Skeletal muscle tissue (tissue), 4 donors: ENCODE results near the gene INPP5D. TPM values are rescaled to one million over a fixed set of nuclear protein-coding genes. Genes with fewer than 3 reads are reported as not detected.

Experiments used
- H3K27ac ChIP-seq: one replicate; pipeline ENCODE4 v1.7.0; 2013; ENCODE audit warnings: mild to moderate bottlenecking, low read depth, low read length, inconsistent platforms
- H3K27me3 ChIP-seq, 3 donors: one replicate each; pipeline ENCODE4 v1.7.0; 2013; ENCODE audit warnings: low read length in 3 of 3; ENCODE audit not compliant: control insufficient read depth in 3 of 3, insufficient read depth in 3 of 3
- H3K36me3 ChIP-seq, 3 donors: one replicate each; pipeline ENCODE4 v1.7.0; 2013; ENCODE audit warnings: low read length in 3 of 3; ENCODE audit not compliant: control insufficient read depth in 3 of 3, insufficient read depth in 3 of 3
- H3K4me1 ChIP-seq, 3 donors: one replicate each; pipeline ENCODE4 v1.7.0; 2013; ENCODE audit warnings: low read length in 3 of 3, mild to moderate bottlenecking in 3 of 3; ENCODE audit not compliant: control insufficient read depth in 3 of 3, insufficient read depth in 3 of 3
- H3K4me3 ChIP-seq, 3 donors: one replicate each; pipeline ENCODE4 v1.7.0; 2013; ENCODE audit warnings: low read length in 3 of 3
- H3K9ac ChIP-seq, 3 donors: one replicate each; pipeline ENCODE4 v1.7.0; 2013; ENCODE audit warnings: low read length in 3 of 3, mild to moderate bottlenecking in 3 of 3, moderate library complexity in 2 of 3, low read depth in 1 of 3
- H3K9me3 ChIP-seq, 3 donors: one replicate each; pipeline ENCODE4 v1.7.0; 2013; ENCODE audit warnings: low read length in 3 of 3; ENCODE audit not compliant: control insufficient read depth in 3 of 3
- total RNA-seq: library from RNA; depleted of rRNA; stranded (reverse); fragments of >200 nt; gene quantifications from one replicate; pipeline ENCODE4 v1.2.3, GENCODE V29; 2014
- donor health status: Osteomylitis.

The INPP5D gene
- total RNA-seq, 1 donor from 2014 or later: 8.4 TPM

- Histone ChIP-seq H3K4me3 (no peak overlapping the region), H3K4me1 (no peaks in the 10 kb centered on the region), H3K27me3 (no peaks in the 10 kb centered on the region), H3K36me3 (no peaks in the 10 kb centered on the region), H3K9ac (no peak overlapping the region), H3K27ac (no peak overlapping the region), H3K9me3 (no peaks in the 10 kb centered on the region)
Observed at GRCh38 chr2:233100192-233100998, 40.3 kb downstream of the INPP5D start.

- H3K4me1 ChIP-seq: no peaks in the 10 kb centered on the region
- no peak overlapping the region for H3K27ac ChIP-seq
- no peaks in the 10 kb centered on the region for H3K36me3 ChIP-seq
- H3K27me3 ChIP-seq: no peaks in the 10 kb centered on the region
- no peak overlapping the region for H3K4me3 ChIP-seq
- H3K9ac ChIP-seq: no peak overlapping the region
- no peaks in the 10 kb centered on the region for H3K9me3 ChIP-seq
Observed at GRCh38 chr2:233101141-233101540, 41.0 kb downstream of the INPP5D start.

GRCh38 chr2:233101816-233102215, 41.7 kb downstream of the INPP5D start:
- no peaks in the 10 kb centered on the region for H3K36me3 ChIP-seq
- no peak overlapping the region for H3K4me3 ChIP-seq
- H3K9ac ChIP-seq: no peak overlapping the region
- H3K4me1 ChIP-seq: no peaks in the 10 kb centered on the region
- no peak overlapping the region for H3K27ac ChIP-seq
- H3K9me3 ChIP-seq: no peaks in the 10 kb centered on the region
- no peaks in the 10 kb centered on the region for H3K27me3 ChIP-seq

GRCh38 chr2:233105156-233105895, 45.2 kb downstream of the INPP5D start:
- Histone ChIP-seq H3K36me3 (no peaks in the 10 kb centered on the region), H3K9ac (no peak overlapping the region), H3K4me3 (no peak overlapping the region), H3K27ac (no peak overlapping the region), H3K4me1 (peaks cover 0 to 3% (median 2%) of the 10 kb centered on the region in 3 donors), H3K27me3 (peaks cover 0 to 16% (median 16%) of the 10 kb centered on the region in 3 donors), H3K9me3 (no peaks in the 10 kb centered on the region)

GRCh38 chr2:233105930-233106329, 45.8 kb downstream of the INPP5D start:
- Histone ChIP-seq H3K9ac (no peak overlapping the region), H3K27ac (no peak overlapping the region), H3K36me3 (no peaks in the 10 kb centered on the region), H3K4me1 (peaks cover 0 to 3% (median 2%) of the 10 kb centered on the region in 3 donors), H3K4me3 (no peak overlapping the region), H3K9me3 (no peaks in the 10 kb centered on the region), H3K27me3 (peaks cover 0 to 16% (median 16%) of the 10 kb centered on the region in 3 donors)

- no peak overlapping the region for H3K27ac ChIP-seq
- peaks cover 0 to 3% (median 2%) of the 10 kb centered on the region in 3 donors for H3K4me1 ChIP-seq
- H3K4me3 ChIP-seq: no peak overlapping the region
- H3K9ac ChIP-seq: no peak overlapping the region
- H3K27me3 ChIP-seq: peaks cover 0 to 16% (median 16%) of the 10 kb centered on the region in 3 donors
- H3K36me3 ChIP-seq: no peaks in the 10 kb centered on the region
- H3K9me3 ChIP-seq: no peaks in the 10 kb centered on the region
Observed at GRCh38 chr2:233107011-233107410, 46.9 kb downstream of the INPP5D start.

- no peak overlapping the region for H3K9ac ChIP-seq
- no peak overlapping the region for H3K27ac ChIP-seq
- no peaks in the 10 kb centered on the region for H3K9me3 ChIP-seq
- peaks cover 0 to 17% (median 16%) of the 10 kb centered on the region in 3 donors for H3K27me3 ChIP-seq
- peaks cover 2 to 3% (median 2%) of the 10 kb centered on the region in 3 donors for H3K4me1 ChIP-seq
- H3K36me3 ChIP-seq: no peaks in the 10 kb centered on the region
- no peak overlapping the region for H3K4me3 ChIP-seq
Observed at GRCh38 chr2:233107831-233108300, 47.7 kb downstream of the INPP5D start.

GRCh38 chr2:233108611-233109490, 48.7 kb downstream of the INPP5D start:
- Histone ChIP-seq H3K27me3 (peaks cover 0 to 22% (median 16%) of the 10 kb centered on the region in 3 donors), H3K4me1 (peaks cover 2 to 5% (median 3%) of the 10 kb centered on the region in 3 donors), H3K27ac (no peak overlapping the region), H3K36me3 (no peaks in the 10 kb centered on the region), H3K9me3 (no peaks in the 10 kb centered on the region), H3K9ac (no peak overlapping the region), H3K4me3 (no peak overlapping the region)

GRCh38 chr2:233111427-233111826, 51.3 kb downstream of the INPP5D start:
- Histone ChIP-seq H3K4me3 (no peak overlapping the region), H3K27me3 (peaks cover 0 to 22% (median 19%) of the 10 kb centered on the region in 3 donors), H3K36me3 (no peaks in the 10 kb centered on the region), H3K4me1 (peaks cover 9 to 16% (median 11%) of the 10 kb centered on the region in 3 donors), H3K9me3 (no peaks in the 10 kb centered on the region), H3K27ac (no peak overlapping the region), H3K9ac (no peak overlapping the region)
